Peyer's patch (tissue), 4 donors: ENCODE measurements around the gene TBC1D12. TPM values are rescaled to one million over a fixed set of nuclear protein-coding genes. Genes with fewer than 3 reads are reported as not detected.

Source experiments
- DNase-seq, 3 donors: peaks; one replicate each; pipeline ENCODE4 v3.0.0-alpha.2; 2017 to 2019
- H3K27ac ChIP-seq, 4 donors: fragments of 200-600 bp; sonication (generic); one replicate each; pipeline ENCODE4 v1.5.1; 2016 to 2019
- H3K27me3 ChIP-seq, 2 donors: fragments of 200-600 bp; sonication (generic); one replicate each; pipeline ENCODE4 v1.5.1; 2019
- H3K36me3 ChIP-seq, 3 donors: fragments of 200-600 bp; sonication (generic); one replicate each; pipeline ENCODE4 v1.5.1; 2016 to 2019
- H3K4me1 ChIP-seq, 4 donors: fragments of 200-600 bp; sonication (generic); one replicate each; pipeline ENCODE4 v1.5.1; 2016 to 2019
- H3K4me3 ChIP-seq, 4 donors: fragments of 200-600 bp; sonication (generic); 1 replicate in 3 of 4; 2 replicates in 1 of 4; pipeline ENCODE4 v1.5.1; 2016 to 2019; ENCODE audit warnings: mild to moderate bottlenecking in 1 of 4
- H3K9me3 ChIP-seq, 4 donors: fragments of 200-600 bp; sonication (generic); one replicate each; pipeline ENCODE4 v1.5.1; 2016 to 2019; ENCODE audit warnings: mild to moderate bottlenecking in 1 of 4
- CTCF ChIP-seq, 6 experiments: fragments of 450-650 bp in 4 of 6; fragments of 200-600 bp in 2 of 6; sonication (generic) in 1 of 6; IDR thresholded peaks; one replicate each; pipeline ENCODE4 v1.5.1; 2017 to 2019; ENCODE audit warnings: antibody characterized with exemption in 6 of 6, mild to moderate bottlenecking in 3 of 6, moderate library complexity in 1 of 6
- POLR2A ChIP-seq, 2 donors: fragments of 450-650 bp; IDR thresholded peaks; one replicate each; pipeline ENCODE4 v1.5.1; 2017; ENCODE audit warnings: antibody characterized with exemption in 2 of 2, mild to moderate bottlenecking in 2 of 2, moderate library complexity in 2 of 2
- total RNA-seq, 4 donors: library from RNA; depleted of rRNA; stranded (reverse); fragments of >200 nt; gene quantifications; one replicate each; pipeline ENCODE4 v1.1.0, GENCODE V29; 2016

The TBC1D12 gene
- total RNA-seq, 4 donors from 2014 or later, result 16.5 to 30.6 (median 24.5) TPM

DNA sequence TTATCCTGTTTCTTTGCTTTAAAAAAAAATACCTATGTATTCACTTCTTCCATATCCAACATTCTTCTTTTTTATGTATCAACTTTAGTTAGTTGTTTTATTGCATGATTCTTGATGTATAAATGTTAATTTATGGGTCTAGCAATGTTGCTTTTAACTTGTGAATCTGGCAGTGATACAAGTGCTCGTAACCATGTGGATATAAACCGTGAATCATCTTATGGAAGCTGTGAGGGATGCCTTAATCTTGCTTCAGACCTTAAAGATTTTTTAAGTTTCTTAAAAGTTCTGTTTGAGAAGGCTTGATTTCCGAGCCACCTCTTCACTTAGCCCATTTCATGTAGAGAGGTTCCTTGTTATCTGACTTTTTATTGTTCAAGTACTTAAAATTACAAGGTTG lies 169.2 kb downstream of the TBC1D12 start:
- no peaks in the 10 kb centered on the region for H3K9me3 ChIP-seq
- H3K27me3 ChIP-seq, result no peaks in the 10 kb centered on the region
- no peak for TF ChIP-seq POLR2A (IDR thresholded peaks at IDR 0.05)
- no peak overlapping the region for H3K27ac ChIP-seq
- no peak overlapping the region for H3K4me3 ChIP-seq
- H3K4me1 ChIP-seq, result no peaks in the 10 kb centered on the region
- H3K36me3 ChIP-seq, result no peaks in the 10 kb centered on the region
- no peak for DNase-seq

- TF ChIP-seq CTCF (IDR thresholded peaks at IDR 0.05) (no peak), POLR2A (IDR thresholded peaks at IDR 0.05) (no peak)
- H3K27me3 ChIP-seq, result no peaks in the 10 kb centered on the region
- DNase-seq, result no peak
- no peak overlapping the region for H3K27ac ChIP-seq
- no peaks in the 10 kb centered on the region for H3K9me3 ChIP-seq
- no peak overlapping the region for H3K4me3 ChIP-seq
- no peaks in the 10 kb centered on the region for H3K4me1 ChIP-seq
- no peaks in the 10 kb centered on the region for H3K36me3 ChIP-seq
Observed at GRCh38 chr10:94578790-94579189, 176.4 kb downstream of the TBC1D12 start.

GRCh38 chr10:94583124-94583523 lies 180.8 kb downstream of the TBC1D12 start:
- Histone ChIP-seq H3K9me3 (no peaks in the 10 kb centered on the region), H3K4me1 (no peaks in the 10 kb centered on the region), H3K4me3 (no peak overlapping the region), H3K27ac (no peak overlapping the region), H3K36me3 (no peaks in the 10 kb centered on the region), H3K27me3 (no peaks in the 10 kb centered on the region)
- DNase-seq, result no peak
- TF ChIP-seq POLR2A (IDR thresholded peaks at IDR 0.05), result no peak

Other genes with a start within 250 kb of the TBC1D12 start
- gene NOC3L, start 39.6 kb upstream of the TBC1D12 start, total RNA-seq, result 10 to 100 TPM in 2 of 4 donors, 1 to 10 TPM in 2; 6.1 to 23.1 (median 9.2) TPM
- 100 to 1,000 TPM in 1 of 4 donors, 10 to 100 TPM in 3; 22.1 to 151 (median 34.0) TPM for gene HELLS, start 143.2 kb downstream of the TBC1D12 start, total RNA-seq